ENCODE measurements around the gene KAT6B. TPM values are rescaled to one million over a fixed set of nuclear protein-coding genes. Genes with fewer than 3 reads are reported as not detected.

The KAT6B gene
- total RNA-seq, 1 donor from 2014 or later = 18.1 TPM

- Mint-ChIP-seq H3K27me3 (ENCODE audit: unreplicated experiment) (no peaks in the 10 kb centered on the region), H3K4me1 (ENCODE audit: unreplicated experiment) (no peaks in the 10 kb centered on the region), H3K36me3 (ENCODE audit: low read depth, unreplicated experiment) (no peaks in the 10 kb centered on the region), H3K4me3 (ENCODE audit: unreplicated experiment) (no peak overlapping the region), H3K9me3 (ENCODE audit: unreplicated experiment) (no peaks in the 10 kb centered on the region), H3K27ac (ENCODE audit: unreplicated experiment) (no peak overlapping the region)
- DNase-seq (ENCODE audit: low spot score) = no peak
- TF ChIP-seq CTCF (IDR thresholded peaks at IDR 0.05; ENCODE audit: unreplicated experiment) = no peak
These were observed 57.0 kb downstream of the KAT6B start for GRCh38 chr10:74883428-74883827.

GRCh38 chr10:74887614-74888284 is 61.3 kb downstream of the KAT6B start:
- Mint-ChIP-seq H3K4me3 (ENCODE audit: unreplicated experiment) (no peak overlapping the region), H3K27ac (ENCODE audit: unreplicated experiment) (no peak overlapping the region), H3K36me3 (ENCODE audit: low read depth, unreplicated experiment) (no peaks in the 10 kb centered on the region), H3K9me3 (ENCODE audit: unreplicated experiment) (no peaks in the 10 kb centered on the region), H3K4me1 (ENCODE audit: unreplicated experiment) (no peaks in the 10 kb centered on the region), H3K27me3 (ENCODE audit: unreplicated experiment) (no peaks in the 10 kb centered on the region)
- no peak for TF ChIP-seq CTCF (IDR thresholded peaks at IDR 0.05; ENCODE audit: unreplicated experiment)
- DNase-seq (ENCODE audit: low spot score) = no peak

- Mint-ChIP-seq H3K36me3 (ENCODE audit: low read depth, unreplicated experiment) (no peaks in the 10 kb centered on the region), H3K27me3 (ENCODE audit: unreplicated experiment) (no peaks in the 10 kb centered on the region), H3K4me3 (ENCODE audit: unreplicated experiment) (no peak overlapping the region), H3K27ac (ENCODE audit: unreplicated experiment) (no peak overlapping the region), H3K4me1 (ENCODE audit: unreplicated experiment) (no peaks in the 10 kb centered on the region), H3K9me3 (ENCODE audit: unreplicated experiment) (no peaks in the 10 kb centered on the region)
- TF ChIP-seq CTCF (IDR thresholded peaks at IDR 0.05; ENCODE audit: unreplicated experiment) = no peak
- DNase-seq (ENCODE audit: low spot score) = no peak
These were observed 62.7 kb downstream of the KAT6B start for GRCh38 chr10:74888962-74889661.

- H3K36me3 Mint-ChIP-seq (ENCODE audit: low read depth, unreplicated experiment) = no peaks in the 10 kb centered on the region
- no peak overlapping the region for H3K4me3 Mint-ChIP-seq (ENCODE audit: unreplicated experiment)
- no peak for DNase-seq (ENCODE audit: low spot score)
- no peaks in the 10 kb centered on the region for H3K27me3 Mint-ChIP-seq (ENCODE audit: unreplicated experiment)
- TF ChIP-seq CTCF (IDR thresholded peaks at IDR 0.05; ENCODE audit: unreplicated experiment) = no peak
- H3K9me3 Mint-ChIP-seq (ENCODE audit: unreplicated experiment) = no peaks in the 10 kb centered on the region
- no peak overlapping the region for H3K27ac Mint-ChIP-seq (ENCODE audit: unreplicated experiment)
- H3K4me1 Mint-ChIP-seq (ENCODE audit: unreplicated experiment) = no peaks in the 10 kb centered on the region
These were observed 63.2 kb downstream of the KAT6B start for GRCh38 chr10:74889662-74889998.

GRCh38 chr10:74890460-74890859 is 64.1 kb downstream of the KAT6B start:
- no peaks in the 10 kb centered on the region for H3K9me3 Mint-ChIP-seq (ENCODE audit: unreplicated experiment)
- H3K27ac Mint-ChIP-seq (ENCODE audit: unreplicated experiment) = no peak overlapping the region
- TF ChIP-seq CTCF (IDR thresholded peaks at IDR 0.05; ENCODE audit: unreplicated experiment) = no peak
- no peak overlapping the region for H3K4me3 Mint-ChIP-seq (ENCODE audit: unreplicated experiment)
- H3K36me3 Mint-ChIP-seq (ENCODE audit: low read depth, unreplicated experiment) = no peaks in the 10 kb centered on the region
- H3K27me3 Mint-ChIP-seq (ENCODE audit: unreplicated experiment) = no peaks in the 10 kb centered on the region
- no peak for DNase-seq (ENCODE audit: low spot score)
- no peaks in the 10 kb centered on the region for H3K4me1 Mint-ChIP-seq (ENCODE audit: unreplicated experiment)

Measured in endothelial cell (in vitro differentiated cells).